NOMO-1 treated with dmso at 0.1 percent for 144 hours (cell line): ENCODE data around the gene CDK16.

Experiments
- DNase-seq: peaks from one replicate; lab custom pipeline; 2025; ENCODE audit not compliant: unreplicated experiment; lab: John Stamatoyannopoulos, UW

CDK16 gene

GRCh38 chrX:47185241-47185640 lies 33.2 kb upstream of the CDK16 start:
- DNase-seq = no peak

DNA sequence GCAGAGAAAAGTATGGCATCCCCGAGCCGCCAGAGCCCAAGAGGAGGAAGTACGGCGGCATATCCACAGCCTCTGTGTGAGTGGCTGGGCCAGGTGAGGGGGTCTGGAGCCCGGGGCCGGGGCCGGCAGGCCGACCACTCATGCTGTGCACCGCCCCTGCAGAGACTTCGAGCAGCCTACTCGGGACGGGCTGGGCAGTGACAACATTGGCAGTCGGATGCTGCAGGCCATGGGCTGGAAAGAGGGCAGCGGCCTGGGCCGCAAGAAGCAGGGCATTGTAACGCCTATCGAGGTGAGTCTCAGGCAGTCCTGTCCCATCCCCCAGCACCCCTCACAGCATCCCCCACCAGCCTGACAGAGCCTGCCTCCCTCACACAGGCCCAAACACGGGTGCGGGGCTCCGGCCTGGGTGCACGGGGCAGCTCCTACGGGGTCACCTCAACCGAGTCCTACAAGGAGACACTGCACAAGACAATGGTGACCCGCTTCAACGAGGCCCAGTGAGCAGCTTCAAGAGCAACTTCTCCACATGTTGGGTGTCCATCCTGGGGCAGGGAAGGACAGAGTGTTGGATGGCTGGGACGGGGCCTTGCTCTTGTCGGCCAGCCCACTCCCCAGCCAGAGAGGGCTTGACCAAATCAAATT lies 32.3 kb upstream of the CDK16 start:
- DNase-seq = no peak

GRCh38 chrX:47187106-47187677 lies 31.3 kb upstream of the CDK16 start:
- no peak for DNase-seq

DNA sequence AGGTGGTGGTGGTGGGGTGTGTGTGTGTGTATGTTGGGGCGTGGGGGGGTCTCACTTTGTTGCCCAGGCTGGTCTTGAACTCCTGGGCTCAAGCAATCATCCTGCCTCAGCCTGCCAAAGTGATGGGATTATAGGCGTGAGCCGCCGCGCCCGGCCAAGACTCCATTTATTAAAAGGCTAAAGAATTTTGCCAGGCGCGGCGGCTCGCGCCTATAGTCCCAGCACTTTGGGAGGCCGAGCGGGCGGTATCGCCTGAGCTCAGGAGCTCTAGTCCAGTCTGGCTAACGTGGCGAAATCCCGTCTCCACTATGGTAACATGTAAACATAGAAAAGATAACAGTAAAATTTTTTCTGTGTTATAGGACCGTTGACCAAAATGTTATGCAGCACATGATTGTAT lies 28.6 kb upstream of the CDK16 start:
- DNase-seq = no peak

GRCh38 chrX:47190445-47191269 lies 27.8 kb upstream of the CDK16 start:
- DNase-seq = peak; percentile 88

DNA sequence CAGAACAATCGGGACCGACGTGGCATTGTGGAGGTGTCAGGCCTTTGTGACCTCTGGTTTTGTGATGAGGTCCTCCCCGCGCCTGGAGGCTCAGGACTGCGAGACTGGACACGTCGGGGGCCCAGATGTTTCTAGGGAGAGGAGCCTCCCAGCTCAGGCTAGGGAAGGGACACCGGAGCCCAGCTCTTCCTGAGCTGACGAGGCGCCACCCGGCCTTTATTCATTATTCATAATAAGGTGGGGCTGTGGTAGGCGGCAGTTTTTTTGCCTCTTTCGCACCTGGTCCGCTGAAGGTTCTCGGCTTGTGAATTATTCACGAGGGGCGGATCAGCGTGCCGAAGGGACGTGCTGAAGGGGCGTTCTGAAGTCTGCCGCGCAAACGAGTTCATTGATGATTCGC lies 27.1 kb upstream of the CDK16 start:
- DNase-seq = no peak

DNA sequence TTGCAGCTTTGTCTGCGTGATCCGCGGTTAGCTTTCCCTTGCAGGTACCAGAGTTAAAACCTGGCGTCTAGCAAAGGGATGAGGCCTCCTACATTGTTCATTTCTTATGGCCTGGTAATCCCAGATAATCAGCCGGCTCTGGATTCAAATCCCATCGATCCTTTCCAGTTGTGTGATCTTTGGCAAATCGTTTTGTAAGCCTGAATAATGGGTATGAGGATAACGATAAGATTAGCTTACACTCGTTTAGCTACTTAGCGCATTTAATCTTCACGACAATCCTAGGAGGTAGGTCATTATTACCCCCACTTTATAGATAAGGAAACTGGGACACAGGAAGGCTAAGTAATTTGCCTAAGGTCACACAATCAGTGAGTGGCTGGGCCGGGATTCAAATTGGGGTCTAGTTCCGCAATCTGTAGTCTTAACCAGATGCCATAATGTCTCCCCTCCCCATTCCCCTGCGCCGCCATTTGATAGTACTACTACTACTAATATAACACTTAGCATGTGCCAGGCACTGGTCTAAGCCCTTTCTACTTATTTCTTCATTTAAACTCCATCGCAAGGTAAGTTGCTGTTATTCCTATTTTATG lies 26.6 kb upstream of the CDK16 start:
- DNase-seq = no peak

- DNase-seq = peak; percentile 93
Observed at GRCh38 chrX:47193475-47194193, 24.8 kb upstream of the CDK16 start, which contains the start of gene UBA1. UBA1 (plus strand) TSS chrX:47193829; CDS start chrX:47198803, 4,974 bp downstream.

GRCh38 chrX:47194194-47194787 lies 24.2 kb upstream of the CDK16 start:
- no peak for DNase-seq

DNA sequence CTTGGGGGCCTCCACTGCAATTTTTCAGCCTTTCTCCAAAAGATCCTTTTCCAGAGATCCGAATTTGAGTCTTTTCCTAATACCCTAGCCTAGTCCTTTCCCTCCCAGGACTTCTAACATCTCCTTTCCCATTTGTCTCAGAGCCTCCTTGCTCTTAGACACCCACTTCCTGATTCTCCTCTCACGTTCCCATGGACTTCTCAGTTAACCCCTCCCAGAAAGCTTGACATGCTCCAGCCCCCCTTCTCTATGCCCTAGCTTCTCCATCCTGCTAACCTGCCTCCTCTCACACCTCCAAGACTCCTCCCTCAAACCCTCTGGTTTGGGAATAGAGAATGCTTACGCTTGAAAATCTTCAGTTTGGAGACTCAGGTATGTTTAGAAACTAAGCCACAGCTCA lies 22.4 kb upstream of the CDK16 start:
- DNase-seq = no peak

DNA sequence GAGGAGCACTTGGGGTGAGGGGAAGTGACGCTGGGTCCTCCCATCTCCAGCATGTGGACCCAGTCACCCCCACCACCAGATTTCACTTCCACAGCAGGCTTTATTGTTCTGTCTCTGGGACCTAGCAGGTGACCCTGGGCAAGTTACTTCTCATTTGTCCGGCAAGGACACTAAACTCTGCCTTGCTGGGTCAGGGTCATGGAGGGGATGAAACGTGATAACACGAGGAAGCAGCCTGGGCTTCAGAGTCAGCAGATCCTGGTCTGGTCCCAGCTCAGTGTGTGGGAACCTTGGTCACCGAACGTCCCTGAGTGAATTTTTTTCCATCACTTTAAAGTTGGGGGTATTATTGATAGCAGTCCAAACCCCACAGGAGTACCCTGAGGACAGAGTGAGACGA lies 21.0 kb upstream of the CDK16 start:
- DNase-seq = no peak

DNA sequence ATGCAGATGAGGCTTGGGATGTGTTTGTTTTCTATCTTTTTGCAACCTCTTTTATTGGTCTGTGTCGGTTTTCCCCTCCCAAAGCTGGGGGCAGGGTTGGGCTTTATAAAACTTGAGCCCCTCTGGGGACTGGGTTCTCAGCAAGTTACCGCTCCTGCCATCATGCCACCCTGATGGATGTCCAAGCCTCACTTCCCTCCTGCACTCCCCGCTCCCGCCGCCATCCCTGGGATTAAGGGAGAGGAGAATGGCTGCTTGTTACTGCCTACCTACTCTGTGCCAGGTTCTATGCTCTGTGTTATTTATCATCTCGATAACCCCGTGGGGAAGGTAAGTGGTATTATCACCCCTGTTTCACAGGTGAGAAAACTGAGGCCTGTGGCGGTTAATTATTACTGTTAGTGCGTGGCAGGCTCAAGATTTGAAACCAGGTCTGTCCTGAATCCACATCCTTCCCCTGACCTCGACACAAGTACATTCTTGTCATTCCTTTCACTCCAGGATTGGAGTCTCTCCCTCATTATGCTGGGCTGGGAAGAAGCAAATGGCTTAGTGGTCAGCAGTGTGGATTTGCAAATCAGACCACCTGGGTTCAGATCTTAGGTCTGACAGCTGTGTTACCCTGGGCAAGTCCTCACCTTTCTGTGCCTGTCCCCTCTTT lies 20.3 kb upstream of the CDK16 start:
- no peak for DNase-seq

- no peak for DNase-seq
Observed at GRCh38 chrX:47198687-47199080, 19.8 kb upstream of the CDK16 start.

GRCh38 chrX:47199286-47199685 lies 19.2 kb upstream of the CDK16 start:
- DNase-seq = no peak

- no peak for DNase-seq
Observed at GRCh38 chrX:47200385-47201150, 17.9 kb upstream of the CDK16 start.

DNA sequence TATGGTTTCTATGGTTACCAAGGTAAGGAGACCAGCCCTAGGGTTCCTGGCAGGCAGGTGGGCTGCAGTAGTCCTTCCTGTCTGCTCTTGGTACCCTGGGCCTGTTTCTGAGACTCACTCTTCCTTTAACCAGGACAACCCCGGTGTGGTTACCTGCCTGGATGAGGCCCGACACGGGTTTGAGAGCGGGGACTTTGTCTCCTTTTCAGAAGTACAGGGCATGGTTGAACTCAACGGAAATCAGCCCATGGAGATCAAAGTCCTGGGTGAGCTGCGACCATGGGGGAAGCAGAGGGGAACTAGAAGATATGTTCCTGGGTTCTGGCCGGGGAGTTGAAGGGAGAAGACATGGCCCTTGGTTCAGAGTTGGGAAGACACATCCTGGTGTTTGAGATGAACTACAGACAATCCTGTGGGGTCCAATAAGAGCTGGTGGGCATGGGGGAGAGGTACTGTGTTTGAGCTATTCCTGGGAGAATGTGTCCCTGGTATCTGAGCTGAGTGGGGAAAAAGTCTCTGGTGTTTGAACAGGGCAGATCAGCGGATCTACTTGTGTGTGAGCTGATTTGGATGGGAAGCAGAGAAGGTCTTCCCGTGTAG lies 17.0 kb upstream of the CDK16 start:
- no peak for DNase-seq

DNA sequence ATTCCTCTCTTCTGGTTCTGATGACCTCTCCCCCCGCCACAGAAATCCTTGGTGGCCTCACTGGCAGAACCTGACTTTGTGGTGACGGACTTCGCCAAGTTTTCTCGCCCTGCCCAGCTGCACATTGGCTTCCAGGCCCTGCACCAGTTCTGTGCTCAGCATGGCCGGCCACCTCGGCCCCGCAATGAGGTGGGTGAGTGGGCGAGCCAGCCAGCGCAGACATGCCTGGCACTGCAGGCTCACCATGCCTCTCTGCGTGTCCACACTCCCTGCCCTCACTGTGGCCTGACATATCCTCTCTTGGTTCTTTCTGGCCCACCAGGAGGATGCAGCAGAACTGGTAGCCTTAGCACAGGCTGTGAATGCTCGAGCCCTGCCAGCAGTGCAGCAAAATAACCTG lies 16.2 kb upstream of the CDK16 start:
- no peak for DNase-seq

DNA sequence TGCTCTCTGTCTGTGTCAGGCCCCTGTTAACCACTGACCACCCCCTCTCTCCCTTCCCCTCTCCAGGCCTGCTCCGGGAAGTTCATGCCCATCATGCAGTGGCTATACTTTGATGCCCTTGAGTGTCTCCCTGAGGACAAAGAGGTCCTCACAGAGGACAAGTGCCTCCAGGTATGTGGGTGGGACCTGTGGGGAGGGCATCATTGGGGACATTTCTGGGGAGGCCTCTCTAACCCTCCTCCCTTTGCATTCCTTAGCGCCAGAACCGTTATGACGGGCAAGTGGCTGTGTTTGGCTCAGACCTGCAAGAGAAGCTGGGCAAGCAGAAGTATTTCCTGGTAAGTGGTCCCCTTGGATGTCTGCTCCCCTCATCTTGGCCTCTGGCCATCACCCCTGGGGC lies 15.6 kb upstream of the CDK16 start:
- DNase-seq = no peak

DNA sequence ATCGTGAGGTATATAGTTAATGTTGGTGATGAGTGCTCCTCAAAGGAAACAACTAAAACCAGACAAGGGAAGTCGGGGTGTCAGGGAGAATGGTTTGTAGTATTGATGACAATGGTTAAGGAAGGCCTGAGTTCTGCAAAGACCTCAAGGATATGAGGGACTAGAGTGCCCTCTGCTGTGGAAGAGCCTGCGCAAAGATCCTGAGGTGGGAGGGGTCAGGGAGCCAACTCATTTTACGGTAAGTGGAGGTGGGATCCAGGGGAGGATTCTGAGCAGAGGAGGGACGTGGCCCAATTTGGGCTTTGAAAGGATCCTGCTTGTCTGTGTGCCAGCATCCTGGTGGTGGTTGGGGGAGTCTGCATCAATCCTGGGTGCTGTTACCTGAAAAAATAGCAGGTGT lies 13.5 kb upstream of the CDK16 start:
- no peak for DNase-seq
